Ammon's horn (tissue), 1 donor: ENCODE data around the gene EXOC3.

Experiments used
- DNase-seq: peaks from one replicate; pipeline ENCODE4 v3.0.0-alpha.2; 2016; ENCODE audit warnings: low spot score

Gene EXOC3

GRCh38 chr5:426392-426976 lies 16.5 kb upstream of the EXOC3 start:
- DNase-seq: no peak

GRCh38 chr5:427415-428087 lies 15.4 kb upstream of the EXOC3 start:
- no peak for DNase-seq

GRCh38 chr5:428219-428618 lies 14.8 kb upstream of the EXOC3 start:
- DNase-seq: no peak

- DNase-seq: no peak
Observed at GRCh38 chr5:428754-429452, 14.1 kb upstream of the EXOC3 start.

- no peak for DNase-seq
Observed at GRCh38 chr5:429453-430188, 13.4 kb upstream of the EXOC3 start.

GRCh38 chr5:430214-430925 lies 12.6 kb upstream of the EXOC3 start:
- DNase-seq: no peak

GRCh38 chr5:431001-431710 lies 11.8 kb upstream of the EXOC3 start:
- DNase-seq: no peak

- no peak for DNase-seq
Observed at GRCh38 chr5:431711-432050, 11.3 kb upstream of the EXOC3 start.

- DNase-seq: no peak
Observed at GRCh38 chr5:432201-432927, 10.6 kb upstream of the EXOC3 start.

GRCh38 chr5:432928-433791 lies 9.8 kb upstream of the EXOC3 start:
- no peak for DNase-seq

GRCh38 chr5:433836-434235 lies 9.1 kb upstream of the EXOC3 start:
- no peak for DNase-seq

- DNase-seq: no peak
Observed at GRCh38 chr5:434443-435146, 8.4 kb upstream of the EXOC3 start.

- no peak for DNase-seq
Observed at GRCh38 chr5:435156-435790, 7.7 kb upstream of the EXOC3 start.

GRCh38 chr5:435961-436640 lies 6.9 kb upstream of the EXOC3 start:
- DNase-seq: no peak

GRCh38 chr5:436641-436975 lies 6.4 kb upstream of the EXOC3 start:
- no peak for DNase-seq

- no peak for DNase-seq
Observed at GRCh38 chr5:437281-437771, 5.7 kb upstream of the EXOC3 start.

GRCh38 chr5:438481-438981 lies 4.4 kb upstream of the EXOC3 start:
- no peak for DNase-seq

GRCh38 chr5:439181-439580 lies 3.8 kb upstream of the EXOC3 start:
- DNase-seq: no peak
